Globus pallidus (tissue), 1 donor: ENCODE data around the gene SLC6A1.

Source experiments
- DNase-seq: peaks from one replicate; pipeline ENCODE4 v3.0.0-alpha.2; 2015; ENCODE audit warnings: low spot score

Gene SLC6A1

GRCh38 chr3:10970306-10970960, 22.1 kb upstream of the SLC6A1 start:
- DNase-seq = no peak

- no peak for DNase-seq
These were observed 20.3 kb upstream of the SLC6A1 start for GRCh38 chr3:10972072-10972782.

- DNase-seq = no peak
These were observed 19.4 kb upstream of the SLC6A1 start for GRCh38 chr3:10973046-10973595.

GRCh38 chr3:10974131-10974530, 18.4 kb upstream of the SLC6A1 start:
- no peak for DNase-seq

GRCh38 chr3:10974746-10975375, 17.7 kb upstream of the SLC6A1 start:
- DNase-seq = peak; percentile 53

- no peak for DNase-seq
These were observed 16.8 kb upstream of the SLC6A1 start for GRCh38 chr3:10975695-10976234.

GRCh38 chr3:10976770-10977169, 15.8 kb upstream of the SLC6A1 start:
- no peak for DNase-seq

GRCh38 chr3:10977892-10978510, 14.5 kb upstream of the SLC6A1 start:
- DNase-seq = no peak

GRCh38 chr3:10978956-10979355, 13.6 kb upstream of the SLC6A1 start:
- no peak for DNase-seq

- no peak for DNase-seq
These were observed 12.2 kb upstream of the SLC6A1 start for GRCh38 chr3:10980312-10980711.

- DNase-seq = no peak
These were observed 11.5 kb upstream of the SLC6A1 start for GRCh38 chr3:10981031-10981430.

- DNase-seq = no peak
These were observed 10.6 kb upstream of the SLC6A1 start for GRCh38 chr3:10981961-10982360.

- peak; percentile 20 for DNase-seq
These were observed 9.8 kb upstream of the SLC6A1 start for GRCh38 chr3:10982782-10983181.

- DNase-seq = peak; percentile 73
These were observed 9.2 kb upstream of the SLC6A1 start for GRCh38 chr3:10983219-10983916.

GRCh38 chr3:10984371-10984896, 8.1 kb upstream of the SLC6A1 start:
- no peak for DNase-seq

GRCh38 chr3:10985181-10985580, 7.4 kb upstream of the SLC6A1 start:
- DNase-seq = no peak

GRCh38 chr3:10986592-10986991, 6.0 kb upstream of the SLC6A1 start:
- DNase-seq = no peak

- no peak for DNase-seq
These were observed 4.4 kb upstream of the SLC6A1 start for GRCh38 chr3:10988001-10988665.

GRCh38 chr3:10988991-10989484, 3.5 kb upstream of the SLC6A1 start:
- DNase-seq = no peak

- peak; percentile 72 for DNase-seq
These were observed 588 bp downstream of the SLC6A1 start for GRCh38 chr3:10992943-10993728.
